SK-N-SH treated with all-trans-retinoic acid at 6 μM for 48 hours (cell line): ENCODE measurements around the gene TPM1.

Experiments
- ATAC-seq: fragments of 200-7000 bp; cut with Tn5 transposase; 3 replicates; pipeline ENCODE4 v1.9.1; 2020; ENCODE audit warnings: mild to moderate bottlenecking, moderate library complexity
- ARNTL ChIP-seq: fragments of 450-650 bp; formaldehyde crosslinking; IDR thresholded peaks from 2 replicates; pipeline ENCODE4 v1.5.0; 2020; ENCODE audit warnings: low read depth, mild to moderate bottlenecking, moderate library complexity, borderline replicate concordance
- BACH2 ChIP-seq: fragments of 250-450 bp; sonication (Bioruptor Pico); IDR thresholded peaks from 2 replicates; pipeline ENCODE4 v1.9.0; 2021; ENCODE audit warnings: mild to moderate bottlenecking, borderline replicate concordance
- CREB5 ChIP-seq: fragments of 250-450 bp; sonication (Bioruptor Pico); IDR thresholded peaks from 2 replicates; pipeline ENCODE4 v1.5.1; 2020; ENCODE audit warnings: low read depth, mild to moderate bottlenecking, moderate library complexity
- CSDC2 ChIP-seq: fragments of 250-450 bp; sonication (Bioruptor Pico); IDR thresholded peaks from 2 replicates; pipeline ENCODE4 v1.5.0; 2020; ENCODE audit warnings: mild to moderate bottlenecking, moderate library complexity
- CSRNP3 ChIP-seq: fragments of 250-450 bp; sonication (Bioruptor Pico); IDR thresholded peaks from 2 replicates; pipeline ENCODE4 v1.5.1; 2021; ENCODE audit warnings: mild to moderate bottlenecking, moderate library complexity
- ESRRG ChIP-seq: fragments of 250-450 bp; sonication (Bioruptor Pico); IDR thresholded peaks from 2 replicates; pipeline ENCODE4 v1.6.1; 2021; ENCODE audit warnings: mild to moderate bottlenecking
- ISL1 ChIP-seq: fragments of 250-450 bp; sonication (Bioruptor Pico); IDR thresholded peaks from 2 replicates; pipeline ENCODE4 v2.1.2; 2022; ENCODE audit warnings: mild to moderate bottlenecking, moderate library complexity
- OSR1 ChIP-seq: fragments of 250-450 bp; sonication (Bioruptor Pico); IDR thresholded peaks from 2 replicates; pipeline ENCODE4 v1.8.0; 2022; ENCODE audit warnings: moderate library complexity, mild to moderate bottlenecking, inconsistent platforms
- PATZ1 ChIP-seq: fragments of 250-450 bp; sonication (Bioruptor Pico); IDR thresholded peaks from 2 replicates; pipeline ENCODE4 v1.8.0; 2020; ENCODE audit warnings: mild to moderate bottlenecking, moderate library complexity, borderline replicate concordance
- POU6F1 ChIP-seq: fragments of 250-450 bp; sonication (Bioruptor Pico); IDR thresholded peaks from 2 replicates; pipeline ENCODE4 v1.8.0; 2021; ENCODE audit warnings: low read depth, mild to moderate bottlenecking, moderate library complexity, borderline replicate concordance
- PPARA ChIP-seq: fragments of 250-450 bp; sonication (Bioruptor Pico); IDR thresholded peaks from 2 replicates; pipeline ENCODE4 v1.5.0; 2020; ENCODE audit warnings: mild to moderate bottlenecking, borderline replicate concordance
- SNAI2 ChIP-seq: fragments of 250-450 bp; sonication (Bioruptor Pico); IDR thresholded peaks from 2 replicates; pipeline ENCODE4 v1.5.0; 2020; ENCODE audit warnings: mild to moderate bottlenecking, moderate library complexity
- TCF4 ChIP-seq: fragments of 250-450 bp; sonication (Bioruptor Pico); IDR thresholded peaks from 2 replicates; pipeline ENCODE4 v1.8.0; 2021; ENCODE audit warnings: mild to moderate bottlenecking, moderate library complexity, borderline replicate concordance
- TSHZ2 ChIP-seq: fragments of 250-450 bp; sonication (Bioruptor Pico); IDR thresholded peaks from 2 replicates; pipeline ENCODE4 v1.5.0; 2020; ENCODE audit warnings: mild to moderate bottlenecking, moderate library complexity
- ZC3H10 ChIP-seq: fragments of 250-450 bp; sonication (Bioruptor Pico); IDR thresholded peaks from 2 replicates; pipeline ENCODE4 v1.5.1; 2021; ENCODE audit warnings: mild to moderate bottlenecking, moderate library complexity
- ZFP3 ChIP-seq: fragments of 250-450 bp; sonication (Bioruptor Pico); IDR thresholded peaks from 2 replicates; pipeline ENCODE4 v1.5.0; 2020; ENCODE audit warnings: mild to moderate bottlenecking, moderate library complexity
- ZFP30 ChIP-seq: fragments of 450-650 bp; formaldehyde crosslinking; IDR thresholded peaks from 2 replicates; pipeline ENCODE4 v1.5.0; 2022; ENCODE audit warnings: mild to moderate bottlenecking, moderate library complexity
- ZNF565 ChIP-seq: fragments of 450-650 bp; formaldehyde crosslinking; conservative IDR thresholded peaks from 2 replicates; pipeline ENCODE4 v1.5.0; 2020; ENCODE audit warnings: low read depth, mild to moderate bottlenecking, moderate library complexity
- ZNF70 ChIP-seq: fragments of 450-650 bp; formaldehyde crosslinking; IDR thresholded peaks from 2 replicates; pipeline ENCODE4 v1.5.0; 2020; ENCODE audit warnings: mild to moderate bottlenecking, moderate library complexity

The TPM1 gene

DNA sequence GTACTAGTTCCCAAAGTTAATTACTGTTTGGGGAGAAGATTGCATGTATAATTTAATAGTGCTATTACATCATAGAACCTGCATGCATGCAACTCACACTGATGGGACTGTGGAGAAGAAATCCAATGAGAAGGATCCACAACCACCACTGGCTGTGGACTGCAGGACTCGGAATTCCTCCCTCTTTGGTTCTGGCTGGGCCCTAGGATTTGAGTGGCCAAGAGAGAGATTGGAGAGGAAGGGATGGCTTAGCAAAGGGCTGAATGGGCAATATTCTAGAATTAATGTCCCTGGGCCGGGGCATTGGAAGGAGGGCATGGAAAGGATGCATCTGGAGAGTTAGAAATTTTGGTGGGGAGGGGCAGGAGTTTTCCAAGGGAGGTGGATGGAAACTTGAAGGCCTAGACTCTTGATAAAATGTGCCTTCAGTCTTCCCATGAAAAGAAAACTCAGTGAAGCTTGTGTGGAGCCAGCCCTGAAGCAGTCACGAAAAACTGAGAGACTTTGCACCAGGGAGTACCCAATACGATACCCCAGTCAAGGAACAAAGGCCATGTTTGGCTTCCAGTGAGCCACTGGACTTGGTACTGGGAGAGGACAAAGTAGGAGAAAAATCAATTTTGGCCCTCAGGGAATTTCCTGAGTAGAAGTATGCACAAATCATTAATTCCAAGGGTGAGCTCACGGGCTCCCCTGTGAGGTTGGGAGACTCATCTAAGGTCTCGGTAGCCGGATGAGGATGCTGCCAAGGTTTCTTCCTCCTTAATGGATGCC, 31.4 kb upstream of the TPM1 start:
- TF ChIP-seq CREB5 (CRISPR knock-in tag) (no peak), CSRNP3 (CRISPR knock-in tag) (no peak), ZFP3 (no peak), ZC3H10 (no peak), PPARA (CRISPR knock-in tag) (no peak), ZFP30 (no peak), POU6F1 (CRISPR knock-in tag) (no peak), ESRRG (no peak), CSDC2 (no peak), ZNF70 (CRISPR knock-in tag) (no peak), OSR1 (CRISPR knock-in tag) (no peak), BACH2 (CRISPR knock-in tag) (no peak), TCF4 (CRISPR knock-in tag) (no peak), ARNTL (CRISPR knock-in tag) (no peak), TSHZ2 (no peak), ISL1 (CRISPR knock-in tag) (no peak), PATZ1 (CRISPR knock-in tag) (no peak), SNAI2 (CRISPR knock-in tag) (no peak), ZNF565 (CRISPR knock-in tag) (no peak)
- no peak for ATAC-seq

DNA sequence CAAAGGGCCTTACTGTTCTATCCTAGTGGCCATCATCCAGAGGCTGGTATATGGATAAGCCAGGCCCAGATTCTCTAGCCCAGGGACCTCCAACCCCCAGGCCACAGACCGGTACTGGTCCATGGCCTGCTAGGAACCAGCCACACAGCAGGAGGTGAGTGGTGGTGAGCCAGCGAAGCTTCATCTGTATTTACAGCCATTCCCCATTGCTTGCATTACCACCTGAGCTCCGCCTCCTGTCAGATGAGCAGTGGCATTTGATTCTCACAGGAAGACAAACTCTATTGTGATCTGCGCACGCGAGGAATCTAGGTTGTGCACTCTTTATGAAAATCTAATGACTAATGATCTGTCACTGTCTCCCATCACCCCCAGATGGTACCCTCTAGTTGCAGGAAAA, 30.1 kb upstream of the TPM1 start:
- no peak for ATAC-seq
- TF ChIP-seq PATZ1 (CRISPR knock-in tag) (no peak), CSDC2 (no peak), SNAI2 (CRISPR knock-in tag) (no peak)
